GM12878 (cell line): ENCODE results near the gene CNR2.

Experiments
- BRCA1 ChIP-seq: IDR thresholded peaks from 2 replicates; pipeline ENCODE4 v1.6.1; 2011; ENCODE audit warnings: low read depth, low read length, improper control_type of control experiment
- CBX5 ChIP-seq: sonication (generic); IDR thresholded peaks from 2 replicates; pipeline ENCODE4 v1.6.1; 2016; ENCODE audit warnings: low read depth, moderate library complexity, mild to moderate bottlenecking, inconsistent platforms
- CTCF ChIP-seq, 3 experiments: IDR thresholded peaks in 2 of 3; conservative IDR thresholded peaks in 1 of 3; 2 replicates each; pipeline ENCODE4 v1.5.1; 2011; ENCODE audit warnings: low read depth in 3 of 3, low read length in 3 of 3, mild to moderate bottlenecking in 3 of 3, control low read depth in 2 of 3, moderate library complexity in 2 of 3, inconsistent platforms in 1 of 3, mixed read lengths in 1 of 3; ENCODE audit not compliant: control insufficient read depth in 2 of 3, insufficient read depth in 1 of 3; ENCODE audit errors: extremely low read depth in 1 of 3
- GABPA ChIP-seq: IDR thresholded peaks from 2 replicates; pipeline ENCODE4 v1.6.1; 2014; ENCODE audit warnings: antibody characterized with exemption, low read depth, mild to moderate bottlenecking, inconsistent platforms
- JUND ChIP-seq: IDR thresholded peaks from 2 replicates; pipeline ENCODE4 v1.6.1; 2012; ENCODE audit warnings: low read depth, mild to moderate bottlenecking, low read length, improper control_type of control experiment, moderate library complexity
- PAX8 ChIP-seq: fragments of 450-650 bp; IDR thresholded peaks from 2 replicates; pipeline ENCODE4 v1.6.1; 2017; ENCODE audit warnings: mild to moderate bottlenecking, moderate library complexity
- ZNF274 ChIP-seq: IDR thresholded peaks from one replicate; pipeline ENCODE4 v1.8.0; 2011; ENCODE audit not compliant: insufficient read length, insufficient read depth
- TF ChIP-seq, protein P1 (sequence below): IDR thresholded peaks from 2 replicates; pipeline ENCODE4 v1.6.1; 2012; ENCODE audit warnings: improper control_type of control experiment, low read depth, low read length; ENCODE audit not compliant: insufficient replicate concordance
- TF ChIP-seq, protein P2 (sequence below): fragments of 450-650 bp; IDR thresholded peaks from 2 replicates; pipeline ENCODE4 v1.6.1; 2017; ENCODE audit warnings: mild to moderate bottlenecking, moderate library complexity

DNA sequence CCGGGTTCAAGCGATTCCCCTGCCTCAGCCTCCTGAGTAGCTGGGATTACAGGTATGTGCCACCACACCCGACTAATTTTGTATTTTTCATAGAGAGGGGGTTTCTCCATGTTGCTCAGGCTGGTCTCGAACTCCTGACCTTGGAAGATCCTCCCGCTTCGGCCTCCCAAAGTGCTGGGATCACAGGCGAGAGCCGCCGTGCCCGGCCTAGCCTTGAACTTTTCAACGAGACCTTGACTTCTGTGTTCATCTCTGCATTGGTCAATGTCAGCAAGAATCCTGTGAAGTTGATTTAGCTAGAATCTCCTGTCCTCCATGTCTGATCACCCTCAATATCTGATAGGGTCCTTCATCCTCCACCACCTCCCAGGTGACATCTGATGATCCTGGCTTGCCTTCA, 11.4 kb upstream of the CNR2 start:
- no peak for TF ChIP-seq ZNF274
- no peak for TF ChIP-seq GABPA
- no peak for TF ChIP-seq CTCF (IDR thresholded peaks at IDR 0.05 in 2 of 3, conservative IDR thresholded peaks at IDR 0.05 in 1 of 3; ENCODE audit: control insufficient read depth in 2 of 3, extremely low read depth in 1 of 3, insufficient read depth in 1 of 3, low read depth in 3 of 3, low read length in 3 of 3)
- TF ChIP-seq, protein P1, sequence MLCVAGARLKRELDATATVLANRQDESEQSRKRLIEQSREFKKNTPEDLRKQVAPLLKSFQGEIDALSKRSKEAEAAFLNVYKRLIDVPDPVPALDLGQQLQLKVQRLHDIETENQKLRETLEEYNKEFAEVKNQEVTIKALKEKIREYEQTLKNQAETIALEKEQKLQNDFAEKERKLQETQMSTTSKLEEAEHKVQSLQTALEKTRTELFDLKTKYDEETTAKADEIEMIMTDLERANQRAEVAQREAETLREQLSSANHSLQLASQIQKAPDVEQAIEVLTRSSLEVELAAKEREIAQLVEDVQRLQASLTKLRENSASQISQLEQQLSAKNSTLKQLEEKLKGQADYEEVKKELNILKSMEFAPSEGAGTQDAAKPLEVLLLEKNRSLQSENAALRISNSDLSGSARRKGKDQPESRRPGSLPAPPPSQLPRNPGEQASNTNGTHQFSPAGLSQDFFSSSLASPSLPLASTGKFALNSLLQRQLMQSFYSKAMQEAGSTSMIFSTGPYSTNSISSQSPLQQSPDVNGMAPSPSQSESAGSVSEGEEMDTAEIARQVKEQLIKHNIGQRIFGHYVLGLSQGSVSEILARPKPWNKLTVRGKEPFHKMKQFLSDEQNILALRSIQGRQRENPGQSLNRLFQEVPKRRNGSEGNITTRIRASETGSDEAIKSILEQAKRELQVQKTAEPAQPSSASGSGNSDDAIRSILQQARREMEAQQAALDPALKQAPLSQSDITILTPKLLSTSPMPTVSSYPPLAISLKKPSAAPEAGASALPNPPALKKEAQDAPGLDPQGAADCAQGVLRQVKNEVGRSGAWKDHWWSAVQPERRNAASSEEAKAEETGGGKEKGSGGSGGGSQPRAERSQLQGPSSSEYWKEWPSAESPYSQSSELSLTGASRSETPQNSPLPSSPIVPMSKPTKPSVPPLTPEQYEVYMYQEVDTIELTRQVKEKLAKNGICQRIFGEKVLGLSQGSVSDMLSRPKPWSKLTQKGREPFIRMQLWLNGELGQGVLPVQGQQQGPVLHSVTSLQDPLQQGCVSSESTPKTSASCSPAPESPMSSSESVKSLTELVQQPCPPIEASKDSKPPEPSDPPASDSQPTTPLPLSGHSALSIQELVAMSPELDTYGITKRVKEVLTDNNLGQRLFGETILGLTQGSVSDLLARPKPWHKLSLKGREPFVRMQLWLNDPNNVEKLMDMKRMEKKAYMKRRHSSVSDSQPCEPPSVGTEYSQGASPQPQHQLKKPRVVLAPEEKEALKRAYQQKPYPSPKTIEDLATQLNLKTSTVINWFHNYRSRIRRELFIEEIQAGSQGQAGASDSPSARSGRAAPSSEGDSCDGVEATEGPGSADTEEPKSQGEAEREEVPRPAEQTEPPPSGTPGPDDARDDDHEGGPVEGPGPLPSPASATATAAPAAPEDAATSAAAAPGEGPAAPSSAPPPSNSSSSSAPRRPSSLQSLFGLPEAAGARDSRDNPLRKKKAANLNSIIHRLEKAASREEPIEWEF: no peak
- no peak for TF ChIP-seq PAX8
- no peak for TF ChIP-seq BRCA1
- TF ChIP-seq, protein P2, sequence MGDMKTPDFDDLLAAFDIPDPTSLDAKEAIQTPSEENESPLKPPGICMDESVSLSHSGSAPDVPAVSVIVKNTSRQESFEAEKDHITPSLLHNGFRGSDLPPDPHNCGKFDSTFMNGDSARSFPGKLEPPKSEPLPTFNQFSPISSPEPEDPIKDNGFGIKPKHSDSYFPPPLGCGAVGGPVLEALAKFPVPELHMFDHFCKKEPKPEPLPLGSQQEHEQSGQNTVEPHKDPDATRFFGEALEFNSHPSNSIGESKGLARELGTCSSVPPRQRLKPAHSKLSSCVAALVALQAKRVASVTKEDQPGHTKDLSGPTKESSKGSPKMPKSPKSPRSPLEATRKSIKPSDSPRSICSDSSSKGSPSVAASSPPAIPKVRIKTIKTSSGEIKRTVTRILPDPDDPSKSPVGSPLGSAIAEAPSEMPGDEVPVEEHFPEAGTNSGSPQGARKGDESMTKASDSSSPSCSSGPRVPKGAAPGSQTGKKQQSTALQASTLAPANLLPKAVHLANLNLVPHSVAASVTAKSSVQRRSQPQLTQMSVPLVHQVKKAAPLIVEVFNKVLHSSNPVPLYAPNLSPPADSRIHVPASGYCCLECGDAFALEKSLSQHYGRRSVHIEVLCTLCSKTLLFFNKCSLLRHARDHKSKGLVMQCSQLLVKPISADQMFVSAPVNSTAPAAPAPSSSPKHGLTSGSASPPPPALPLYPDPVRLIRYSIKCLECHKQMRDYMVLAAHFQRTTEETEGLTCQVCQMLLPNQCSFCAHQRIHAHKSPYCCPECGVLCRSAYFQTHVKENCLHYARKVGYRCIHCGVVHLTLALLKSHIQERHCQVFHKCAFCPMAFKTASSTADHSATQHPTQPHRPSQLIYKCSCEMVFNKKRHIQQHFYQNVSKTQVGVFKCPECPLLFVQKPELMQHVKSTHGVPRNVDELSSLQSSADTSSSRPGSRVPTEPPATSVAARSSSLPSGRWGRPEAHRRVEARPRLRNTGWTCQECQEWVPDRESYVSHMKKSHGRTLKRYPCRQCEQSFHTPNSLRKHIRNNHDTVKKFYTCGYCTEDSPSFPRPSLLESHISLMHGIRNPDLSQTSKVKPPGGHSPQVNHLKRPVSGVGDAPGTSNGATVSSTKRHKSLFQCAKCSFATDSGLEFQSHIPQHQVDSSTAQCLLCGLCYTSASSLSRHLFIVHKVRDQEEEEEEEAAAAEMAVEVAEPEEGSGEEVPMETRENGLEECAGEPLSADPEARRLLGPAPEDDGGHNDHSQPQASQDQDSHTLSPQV: no peak
- TF ChIP-seq CBX5: no peak
- no peak for TF ChIP-seq JUND
